GM21786 (cell line): ENCODE measurements around the gene EFCAB13.
"Not testable (repeated sequence)": the region's sequence is repeated elsewhere in the genome, so short reads cannot be mapped to it uniquely, and the experiment has no call there.

Experiments
- ATAC-seq: cut with Tn5 transposase; IDR thresholded peaks from one replicate; pipeline ENCODE4 v1.9.1; 2021; ENCODE audit not compliant: unreplicated experiment

Gene EFCAB13

GRCh38 chr17:47425887-47426635 lies 102.3 kb downstream of the EFCAB13 start:
- ATAC-seq: not testable (repeated sequence)

GRCh38 chr17:47427985-47428384 lies 104.2 kb downstream of the EFCAB13 start:
- ATAC-seq: no peak

GRCh38 chr17:47432240-47432639 lies 108.5 kb downstream of the EFCAB13 start:
- not testable (repeated sequence) for ATAC-seq

- no peak for ATAC-seq
Measured at GRCh38 chr17:47465165-47465564, 141.4 kb downstream of the EFCAB13 start.

- not testable (repeated sequence) for ATAC-seq
Measured at GRCh38 chr17:47466976-47467375, 143.2 kb downstream of the EFCAB13 start.

GRCh38 chr17:47470836-47471235 lies 147.1 kb downstream of the EFCAB13 start:
- ATAC-seq: no peak

- ATAC-seq: not testable (repeated sequence)
Measured at GRCh38 chr17:47472073-47472472, 148.3 kb downstream of the EFCAB13 start.
